ENCODE measurements around the gene GTF3C6.
A peak's percentile ranks its signal among the peaks of the same experiment; 100 is the strongest.
"Not testable (repeated sequence)": the region's sequence is repeated elsewhere in the genome, so short reads cannot be mapped to it uniquely, and the experiment has no call there.

GTF3C6 gene

GRCh38 chr6:110958329-110959192 lies at the start of gene GTF3C6:
GTF3C6 (plus strand) TSS chr6:110958706; CDS start chr6:110958770, 64 bp downstream.
- Histone ChIP-seq H3K27ac (peak within 1 kb of the TSS; percentile 79 to 99 (median 96)), H3K4me3 (peak within 1 kb of the TSS; percentile 63 to 85 (median 76))

GRCh38 chr6:110930781-110931180 lies 27.7 kb upstream of the GTF3C6 start:
- no peak overlapping the region for H3K27ac ChIP-seq
- H3K4me3 ChIP-seq = no peak overlapping the region

GRCh38 chr6:110933912-110934311 lies 24.6 kb upstream of the GTF3C6 start:
- H3K27ac ChIP-seq = no peak overlapping the region
- H3K4me3 ChIP-seq = no peak overlapping the region

GRCh38 chr6:110934381-110934898 lies 24.1 kb upstream of the GTF3C6 start:
- Histone ChIP-seq H3K4me3 (no peak overlapping the region), H3K27ac (no peak overlapping the region)

GRCh38 chr6:110935171-110935570 lies 23.3 kb upstream of the GTF3C6 start:
- no peak overlapping the region for H3K27ac ChIP-seq
- H3K4me3 ChIP-seq = no peak overlapping the region

- H3K27ac ChIP-seq = no peak overlapping the region
- no peak overlapping the region for H3K4me3 ChIP-seq
Observed at GRCh38 chr6:110938171-110938570, 20.3 kb upstream of the GTF3C6 start.

- Histone ChIP-seq H3K27ac (no peak overlapping the region), H3K4me3 (no peak overlapping the region)
Observed at GRCh38 chr6:110939429-110940200, 18.9 kb upstream of the GTF3C6 start.

- peak overlapping the region in 5 of 21 experiments; percentile 24 to 50 (median 43) for H3K27ac ChIP-seq
Observed at GRCh38 chr6:110944681-110945151, 13.8 kb upstream of the GTF3C6 start.

GRCh38 chr6:110946498-110946897 lies 12.0 kb upstream of the GTF3C6 start:
- Histone ChIP-seq H3K27ac (no peak overlapping the region), H3K4me3 (no peak overlapping the region)

More at GRCh38 chr6:110944681-110945151, 13.8 kb upstream of the GTF3C6 start:
- no peak overlapping the region for H3K4me3 ChIP-seq

GRCh38 chr6:110949679-110950285 lies 8.7 kb upstream of the GTF3C6 start:
- Histone ChIP-seq H3K4me3 (no peak overlapping the region), H3K27ac (no peak overlapping the region)

- H3K27ac ChIP-seq = no peak overlapping the region
- no peak overlapping the region for H3K4me3 ChIP-seq
Observed at GRCh38 chr6:110950440-110950839, 8.1 kb upstream of the GTF3C6 start.

GRCh38 chr6:110951008-110951407 lies 7.5 kb upstream of the GTF3C6 start:
- no peak overlapping the region for H3K4me3 ChIP-seq
- H3K27ac ChIP-seq = no peak overlapping the region

- Histone ChIP-seq H3K4me3 (no peak overlapping the region), H3K27ac (peak overlapping the region in 2 of 21 experiments; percentile 7 to 11)
Observed at GRCh38 chr6:110951986-110952794, 6.3 kb upstream of the GTF3C6 start.

GRCh38 chr6:110953633-110954303 lies 4.7 kb upstream of the GTF3C6 start:
- H3K4me3 ChIP-seq = no peak overlapping the region
- H3K27ac ChIP-seq = no peak overlapping the region

- H3K4me3 ChIP-seq = no peak overlapping the region
- H3K27ac ChIP-seq = no peak overlapping the region
Observed at GRCh38 chr6:110960014-110960390, 1.5 kb downstream of the GTF3C6 start.

- H3K27ac ChIP-seq = not testable (repeated sequence)
Observed at GRCh38 chr6:110962636-110963035, 4.1 kb downstream of the GTF3C6 start.

GRCh38 chr6:110965629-110966229 lies 7.2 kb downstream of the GTF3C6 start:
- Histone ChIP-seq H3K27ac (no peak overlapping the region), H3K4me3 (no peak overlapping the region)

More at GRCh38 chr6:110962636-110963035, 4.1 kb downstream of the GTF3C6 start:
- not testable (repeated sequence) for H3K4me3 ChIP-seq

- not testable (repeated sequence) for H3K27ac ChIP-seq, H3K4me3 ChIP-seq
Observed at GRCh38 chr6:110968661-110969060, 10.2 kb downstream of the GTF3C6 start.

Data from skin epidermis (tissue), 12 donors.